Ureter (tissue), 1 donor: ENCODE data around the gene MAOA. TPM values are rescaled to one million over a fixed set of nuclear protein-coding genes. Genes with fewer than 3 reads are reported as not detected.
"Not testable (repeated sequence)": the region's sequence is repeated elsewhere in the genome, so short reads cannot be mapped to it uniquely, and the experiment has no call there.

ENCODE experiments used
- DNase-seq: peaks from one replicate; pipeline ENCODE4 v3.0.0-alpha.2; 2020; ENCODE audit warnings: low spot score
- total RNA-seq: library from RNA; stranded (reverse); gene quantifications from one replicate; pipeline ENCODE4 v1.2.4, GENCODE V29; 2023
- donor health status: DM: yes; HTN: yes; CAD: no.

MAOA gene
- total RNA-seq, 1 donor from 2014 or later, result 241 TPM

GRCh38 chrX:43663173-43663572 lies 7.1 kb downstream of the MAOA start:
- DNase-seq, result no peak

DNA sequence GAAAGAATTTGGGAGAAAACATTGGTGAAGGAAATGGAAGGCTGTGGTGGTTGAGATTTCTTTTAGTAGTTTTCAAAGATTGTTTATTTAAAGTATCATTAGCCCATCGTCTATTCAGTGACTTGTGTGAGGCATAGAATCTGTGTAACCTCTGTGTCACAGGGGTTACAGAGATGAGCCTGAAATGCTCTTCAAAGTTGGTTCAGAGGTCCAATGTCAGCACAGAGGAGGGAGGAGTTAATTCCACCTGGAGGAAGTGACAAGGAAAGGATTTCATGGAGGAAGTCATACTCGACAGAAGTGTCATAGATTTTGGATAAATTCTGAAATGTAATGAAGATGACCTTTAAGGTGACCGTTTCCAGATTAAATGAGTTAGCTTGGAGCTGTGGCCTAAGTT lies 8.2 kb downstream of the MAOA start:
- DNase-seq, result no peak

- DNase-seq, result no peak
Observed at GRCh38 chrX:43664708-43665107, 8.6 kb downstream of the MAOA start.

DNA sequence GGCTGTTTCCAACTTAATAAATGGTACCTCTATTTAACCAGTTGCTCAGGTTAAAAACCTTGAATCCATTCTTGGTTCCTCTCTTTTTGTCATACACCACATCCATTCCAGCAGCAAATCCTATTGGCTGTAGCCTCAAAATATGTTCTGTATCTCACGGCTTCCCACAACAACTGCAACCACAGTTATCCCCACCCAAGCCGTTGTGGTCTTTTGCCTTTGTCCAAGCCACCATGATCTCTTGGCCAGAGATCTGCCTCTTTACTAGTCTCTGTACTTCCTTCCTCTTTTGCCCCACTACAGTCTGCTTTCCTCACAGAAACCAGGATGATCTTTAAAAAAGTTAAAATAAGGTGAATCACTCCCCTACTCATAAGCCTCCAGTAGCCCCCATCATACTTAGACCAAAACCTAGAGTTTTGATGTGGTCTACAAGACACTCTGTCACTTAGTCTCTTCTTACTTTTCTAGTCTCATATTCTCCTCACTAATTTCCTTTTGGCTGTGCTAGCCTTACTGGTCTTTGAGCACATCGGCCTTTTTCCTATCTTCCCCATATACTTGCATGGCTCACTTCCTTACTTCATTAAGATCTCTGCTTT lies 10.3 kb downstream of the MAOA start:
- DNase-seq, result no peak

DNA sequence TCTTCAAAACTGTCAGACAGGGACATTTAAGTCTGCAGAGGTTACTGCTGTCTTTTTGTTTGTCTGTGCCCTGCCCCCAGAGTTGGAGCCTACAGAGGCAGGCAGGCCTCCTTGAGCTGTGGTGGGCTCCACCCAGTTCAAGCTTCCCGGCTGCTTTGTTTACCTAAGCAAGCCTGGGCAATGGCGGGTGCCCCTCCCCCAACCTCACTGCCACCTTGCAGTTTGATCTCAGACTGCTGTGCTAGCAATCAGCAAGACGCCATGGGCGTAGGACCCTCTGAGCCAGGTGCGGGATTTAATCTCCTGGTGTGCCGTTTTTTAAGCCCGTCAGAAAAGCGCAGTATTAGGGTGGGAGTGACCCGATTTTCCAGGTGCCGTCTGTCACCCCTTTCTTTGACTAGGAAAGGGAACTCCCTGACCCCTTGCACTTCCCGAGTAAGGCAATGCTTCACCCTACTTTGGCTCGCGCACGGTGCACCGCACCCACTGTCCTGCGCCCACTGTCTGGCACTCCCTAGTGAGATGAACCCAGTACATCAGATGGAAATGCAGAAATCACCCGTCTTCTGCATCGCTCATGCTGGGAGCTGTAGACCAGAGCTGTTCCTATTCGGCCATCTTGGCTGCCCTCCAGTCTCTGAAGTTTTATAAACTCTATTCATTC lies 20.0 kb downstream of the MAOA start:
- not testable (repeated sequence) for DNase-seq

GRCh38 chrX:43676971-43677572 lies 21.0 kb downstream of the MAOA start:
- no peak for DNase-seq

DNA sequence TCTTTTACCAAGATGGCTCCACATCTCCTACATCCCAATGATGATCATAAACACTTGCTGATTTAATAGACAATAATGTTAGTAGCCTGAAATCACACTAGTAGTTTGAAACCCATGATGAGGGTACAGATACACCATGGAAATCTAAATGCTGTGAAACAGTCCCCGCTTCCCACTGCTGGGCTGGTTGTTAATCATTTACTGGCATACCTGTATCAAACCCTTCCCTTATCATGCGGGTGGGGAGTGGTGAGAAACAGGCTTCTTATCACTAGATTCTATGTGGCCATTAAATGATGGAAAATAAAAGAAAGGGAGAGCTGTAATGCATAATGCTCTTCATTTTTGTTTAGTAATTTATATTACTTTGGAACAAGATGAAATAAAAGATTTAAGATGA lies 21.9 kb downstream of the MAOA start:
- no peak for DNase-seq

DNA sequence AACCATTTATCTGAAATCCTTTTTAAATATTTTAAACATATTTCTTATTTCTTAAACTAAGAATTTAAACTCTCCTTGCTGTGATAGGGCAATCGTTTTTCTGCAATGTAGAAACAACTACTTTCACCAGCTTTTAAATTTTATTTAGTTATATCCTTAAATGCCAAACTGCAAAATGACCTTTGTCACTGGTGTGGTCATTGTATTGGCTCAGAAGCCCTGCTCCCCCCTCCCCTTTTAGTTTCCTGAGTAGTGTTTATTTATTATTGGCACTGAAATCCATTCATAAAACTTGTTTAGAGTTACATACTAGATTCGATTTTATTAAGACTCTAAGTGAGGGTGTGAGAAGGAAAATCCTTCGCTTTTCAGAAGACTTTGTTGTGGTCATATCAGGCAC lies 23.0 kb downstream of the MAOA start:
- DNase-seq, result no peak

DNA sequence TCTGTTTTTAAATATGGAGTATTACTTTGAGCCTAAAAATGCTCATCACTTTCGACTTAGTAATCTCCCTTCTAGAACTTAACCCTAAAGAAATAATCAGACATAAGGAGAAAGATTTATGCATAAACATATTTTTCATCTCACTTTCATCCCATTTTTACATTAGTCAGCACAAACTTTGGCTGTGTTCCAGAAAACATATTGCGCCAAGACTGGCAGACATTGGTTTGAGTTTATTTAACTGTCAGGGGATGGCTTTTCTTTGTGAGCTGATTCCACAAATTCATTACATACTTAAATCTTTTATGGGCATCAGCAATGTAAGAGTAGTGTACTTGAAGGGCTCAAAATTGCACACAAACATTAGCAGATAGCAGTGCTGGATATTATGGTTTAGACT lies 23.7 kb downstream of the MAOA start:
- no peak for DNase-seq

GRCh38 chrX:43682726-43683125 lies 26.6 kb downstream of the MAOA start:
- DNase-seq, result no peak

GRCh38 chrX:43685221-43685620 lies 29.1 kb downstream of the MAOA start:
- DNase-seq, result no peak

DNA sequence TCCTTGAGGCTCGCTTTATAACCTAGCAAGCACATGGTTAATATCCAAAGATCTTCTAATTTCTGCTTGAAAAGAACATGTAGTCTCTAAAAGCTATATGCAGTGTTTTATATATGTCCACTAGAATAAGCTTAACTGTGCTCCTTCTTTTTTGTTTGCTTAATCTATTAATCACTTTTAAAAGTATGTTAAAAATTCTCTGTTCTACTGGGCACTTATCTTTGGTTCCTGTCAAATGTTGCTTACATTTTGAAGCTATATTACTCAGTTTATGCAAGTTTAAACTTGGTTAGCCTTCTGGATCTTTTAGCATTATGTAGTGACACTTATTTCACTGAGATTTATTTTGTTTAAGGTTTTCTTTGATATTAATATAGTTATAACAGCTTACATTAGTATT lies 32.5 kb downstream of the MAOA start:
- no peak for DNase-seq

GRCh38 chrX:43693602-43694406 lies 37.7 kb downstream of the MAOA start:
- no peak for DNase-seq

DNA sequence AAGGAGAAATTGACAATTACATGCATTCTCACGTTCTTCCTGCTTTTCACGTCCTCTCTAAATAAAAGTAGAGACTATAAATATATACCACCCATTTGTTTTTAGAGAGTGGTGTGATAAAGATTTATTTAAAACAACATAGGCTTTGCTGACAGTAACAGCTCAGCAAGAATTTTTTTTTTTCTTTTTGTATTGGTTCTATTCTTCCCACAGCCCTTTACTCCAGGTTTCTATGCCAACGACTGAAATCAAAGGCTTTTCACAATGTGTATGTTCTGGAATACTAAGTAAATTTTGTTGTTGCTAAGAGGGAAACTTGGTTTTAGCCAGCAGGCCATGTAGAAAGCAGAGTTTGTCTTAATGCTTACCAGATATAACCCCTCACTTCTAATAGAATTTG lies 43.4 kb downstream of the MAOA start:
- DNase-seq, result no peak

DNA sequence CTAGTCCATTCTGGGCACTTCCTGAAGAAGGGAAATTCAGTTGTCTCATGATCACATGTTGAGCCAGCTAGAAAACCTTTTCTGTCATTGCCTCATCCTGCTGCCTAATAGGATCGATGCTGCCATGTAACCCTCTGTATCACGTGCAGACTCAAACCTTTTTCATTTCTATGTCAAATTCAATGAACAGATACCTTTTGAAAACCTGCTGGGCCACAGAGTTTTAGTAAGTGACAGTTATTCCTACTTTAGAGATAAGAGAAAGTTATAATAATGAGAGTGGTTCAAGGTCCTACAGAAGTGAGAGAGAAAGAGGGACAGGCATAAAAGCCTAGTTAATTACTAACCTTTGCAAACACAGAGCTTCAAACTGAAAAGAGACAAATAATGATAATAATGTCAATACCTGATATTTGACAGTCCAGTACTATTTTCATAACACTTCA lies 46.0 kb downstream of the MAOA start:
- DNase-seq, result no peak

DNA sequence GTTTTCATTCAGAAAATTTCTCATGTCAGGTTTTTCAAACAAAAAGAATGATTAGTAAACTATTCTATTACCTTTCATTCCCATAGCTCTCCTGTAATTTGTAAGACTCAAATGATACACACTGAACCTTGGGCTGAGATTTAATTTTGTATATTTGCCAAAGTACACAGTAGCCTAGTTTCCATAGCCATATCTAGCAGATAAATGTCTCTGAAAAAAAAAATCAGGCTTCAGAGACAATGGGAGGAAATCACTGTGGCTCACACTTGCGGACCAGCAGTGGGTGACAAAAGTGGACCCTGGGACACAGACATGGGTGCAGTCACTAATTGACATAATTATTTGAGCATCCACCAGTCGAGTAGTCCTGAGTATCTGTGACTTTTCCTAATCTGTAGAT lies 46.6 kb downstream of the MAOA start:
- no peak for DNase-seq

GRCh38 chrX:43703211-43703791 lies 47.2 kb downstream of the MAOA start:
- no peak for DNase-seq

- DNase-seq, result no peak
Observed at GRCh38 chrX:43706786-43707370, 50.8 kb downstream of the MAOA start.

DNA sequence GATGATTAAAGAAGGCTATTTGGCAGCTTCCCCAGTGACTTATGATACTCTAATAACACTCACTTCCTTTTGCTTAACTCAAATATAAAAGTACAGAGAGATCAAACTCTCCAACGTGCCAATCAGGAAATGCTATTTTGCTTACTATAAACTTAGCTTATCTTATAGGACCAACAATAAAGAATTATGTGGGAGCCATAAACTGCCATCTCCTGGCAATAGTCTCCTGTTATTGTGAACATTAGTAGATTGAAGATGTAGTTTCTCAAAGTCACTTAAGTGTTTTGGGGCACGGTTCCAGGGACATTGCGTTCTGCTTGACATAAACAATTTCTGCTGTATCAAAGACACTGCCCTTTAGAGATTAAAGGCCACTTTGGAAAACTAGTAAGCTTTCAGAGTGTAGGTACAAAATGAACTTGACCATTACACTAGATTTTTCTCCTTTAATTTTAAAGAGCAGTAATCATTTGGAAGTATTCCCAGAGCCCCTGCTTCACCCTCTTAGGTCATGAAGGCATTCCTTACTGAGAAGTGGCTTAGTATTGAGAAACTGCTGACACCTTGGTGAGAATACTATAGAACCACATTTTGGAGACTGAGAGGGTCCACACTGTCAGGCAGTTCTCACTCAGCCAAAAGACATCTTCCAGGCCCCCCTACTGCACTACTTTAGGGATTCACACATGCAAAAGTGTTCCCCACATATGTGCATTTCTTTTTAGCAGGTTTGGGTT lies 51.9 kb downstream of the MAOA start:
- no peak for DNase-seq

- no peak for DNase-seq
Observed at GRCh38 chrX:43716144-43716543, 60.0 kb downstream of the MAOA start.

DNA sequence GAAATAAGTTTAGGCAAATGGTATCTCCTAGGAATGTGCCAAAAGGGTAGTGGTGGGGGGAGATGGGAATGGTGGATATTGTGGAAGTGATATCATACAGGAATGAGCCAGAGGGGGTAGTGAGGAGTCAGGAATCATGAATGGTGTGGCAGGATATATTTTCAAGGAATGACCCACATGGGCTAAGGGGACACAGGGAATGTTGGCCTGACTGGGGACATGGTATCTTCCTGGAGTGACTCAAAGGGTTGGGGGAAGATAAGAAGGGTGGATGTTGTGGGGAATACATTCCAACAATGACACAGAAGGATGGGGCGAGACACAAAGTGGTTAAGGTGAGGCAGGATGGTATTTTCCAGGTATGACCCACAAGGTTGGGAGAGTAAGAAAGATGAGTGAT lies 60.6 kb downstream of the MAOA start:
- no peak for DNase-seq
